Stimulated activated CD8-positive, alpha-beta memory T cell treated with anti-CD3 and anti-CD28 coated beads, Interleukin-7, amount 100 ng/mL, for 4 hours (primary cell): ENCODE data around the gene MBTD1.
"Not testable (repeated sequence)": the region's sequence is repeated elsewhere in the genome, so short reads cannot be mapped to it uniquely, and the experiment has no call there.

Experiments used
- DNase-seq, 2 donors: peaks; one replicate each; pipeline ENCODE4 v3.0.0-alpha.2; 2020; ENCODE audit warnings: low read depth in 2 of 2

Gene MBTD1

DNA sequence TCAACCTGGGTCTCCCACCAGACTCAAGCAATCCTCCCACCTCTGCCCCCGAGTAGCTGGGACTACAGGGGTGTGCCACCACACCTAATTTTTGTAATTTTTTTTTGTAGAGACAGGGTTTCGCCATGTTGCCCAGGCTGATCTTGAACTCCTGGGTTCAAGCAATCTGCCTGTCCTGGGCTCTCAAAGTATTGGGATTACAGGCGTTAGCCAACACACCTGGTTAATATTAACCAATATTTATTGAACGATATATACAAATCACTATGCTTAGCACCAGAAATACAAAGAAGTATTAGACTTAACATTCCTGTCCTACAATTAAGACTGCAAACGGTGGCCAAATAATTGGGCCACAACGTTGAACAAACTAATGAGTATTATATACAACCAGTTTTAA, 4.2 kb downstream of the MBTD1 start:
- DNase-seq, result no peak

DNA sequence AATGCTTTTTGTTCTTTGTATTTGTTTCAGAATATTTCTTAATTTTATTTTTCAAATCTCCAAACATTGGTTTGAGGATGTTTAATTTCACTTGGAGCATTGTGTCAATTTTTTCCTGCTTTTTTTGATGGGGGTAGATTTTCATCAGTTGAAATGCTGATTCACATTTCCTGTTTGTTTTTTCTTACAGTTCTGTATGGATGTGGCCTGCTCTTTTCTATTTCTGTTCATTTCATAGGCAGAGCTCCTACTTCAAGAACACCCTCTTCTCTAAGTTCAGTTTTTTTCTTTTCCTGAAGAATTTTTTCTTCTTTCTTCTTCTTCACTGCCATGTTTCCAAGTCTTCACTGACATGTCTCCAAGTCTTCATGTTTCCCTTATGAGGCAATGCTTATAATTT, 8.8 kb downstream of the MBTD1 start:
- no peak for DNase-seq

- DNase-seq, result no peak
Measured at GRCh38 chr17:51250314-51250840, 9.5 kb downstream of the MBTD1 start.

- DNase-seq, result no peak
Measured at GRCh38 chr17:51245535-51245934, 14.3 kb downstream of the MBTD1 start.

DNA sequence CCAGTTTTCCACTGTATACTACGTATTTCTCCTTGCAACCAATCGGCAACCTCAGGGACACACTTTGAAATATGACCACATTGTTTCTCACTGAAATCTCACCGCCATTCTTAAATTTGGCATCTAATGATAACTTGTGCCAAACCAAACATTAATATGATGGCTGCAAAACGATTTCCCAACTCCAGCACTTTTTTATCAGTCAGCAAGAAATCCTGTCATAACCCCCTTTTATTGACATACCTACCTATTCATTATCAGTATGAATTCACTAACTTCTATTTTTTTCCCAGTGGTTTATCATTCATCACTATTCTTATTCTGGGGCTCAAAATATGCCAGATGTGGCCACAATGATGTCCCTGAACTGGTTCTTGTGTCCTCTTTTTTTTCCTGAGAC, 15.8 kb downstream of the MBTD1 start:
- no peak for DNase-seq

GRCh38 chr17:51240275-51240674, 19.6 kb downstream of the MBTD1 start:
- no peak for DNase-seq

GRCh38 chr17:51238255-51238887, 21.5 kb downstream of the MBTD1 start:
- DNase-seq, result no peak

- DNase-seq, result no peak
Measured at GRCh38 chr17:51234162-51234561, 25.7 kb downstream of the MBTD1 start.

DNA sequence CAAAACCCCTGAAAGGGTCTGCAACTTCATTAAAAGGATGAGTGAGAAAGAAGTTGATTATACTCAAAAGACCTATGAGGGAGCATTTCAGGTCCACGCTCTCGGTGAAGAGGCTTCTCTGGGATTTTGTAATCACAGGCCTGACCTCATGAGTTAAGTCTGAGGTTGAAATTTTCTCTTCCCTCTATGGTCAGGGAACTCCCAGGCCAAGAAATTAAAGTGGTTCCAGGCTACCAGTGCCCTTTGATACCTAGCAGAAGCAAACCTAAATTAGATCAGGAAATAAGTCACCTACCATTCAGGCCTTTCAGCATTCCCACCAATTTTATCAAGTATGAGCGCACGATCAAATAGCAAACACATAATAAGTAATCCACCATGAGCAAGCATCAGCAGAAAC, 27.9 kb downstream of the MBTD1 start:
- no peak for DNase-seq

DNA sequence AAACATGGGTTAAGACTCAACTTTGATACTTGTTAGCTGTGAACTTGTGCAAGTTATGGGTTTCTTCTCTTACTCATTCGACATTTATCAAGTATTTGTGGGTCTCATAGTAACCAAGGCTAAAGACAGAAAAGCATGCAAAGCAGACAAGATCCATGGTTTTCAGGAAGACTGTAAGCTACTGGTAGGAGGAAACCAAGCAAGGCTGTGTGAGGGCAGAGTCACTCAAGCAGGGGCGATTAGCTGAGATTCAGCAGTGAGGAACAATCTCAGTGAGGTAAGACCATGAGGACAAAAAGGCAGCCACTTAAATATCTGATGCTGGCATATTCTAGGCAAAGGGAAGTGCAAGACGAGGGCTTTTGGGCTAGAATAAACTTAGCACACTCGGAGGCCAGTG, 29.5 kb downstream of the MBTD1 start:
- no peak for DNase-seq

DNA sequence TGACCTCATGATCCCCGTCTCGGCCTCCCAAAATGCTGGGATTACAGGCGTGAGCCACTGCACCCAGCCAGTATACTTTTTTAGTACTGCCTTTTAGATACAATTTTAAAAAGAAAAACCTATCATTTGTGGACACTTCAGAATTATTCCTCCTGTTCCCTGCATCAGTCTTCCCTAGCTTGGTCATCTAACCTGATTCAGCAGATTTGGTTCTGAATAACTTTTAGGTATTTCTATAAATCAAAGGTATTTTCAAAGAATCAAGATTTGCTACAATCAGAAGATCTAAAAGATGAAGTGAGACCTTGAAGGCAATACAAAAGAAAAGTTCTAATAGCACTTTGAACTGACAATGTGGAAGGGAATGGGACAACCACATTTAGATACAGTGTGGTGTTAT, 30.0 kb downstream of the MBTD1 start:
- DNase-seq, result no peak

- DNase-seq, result no peak
Measured at GRCh38 chr17:51228161-51228560, 31.7 kb downstream of the MBTD1 start.

DNA sequence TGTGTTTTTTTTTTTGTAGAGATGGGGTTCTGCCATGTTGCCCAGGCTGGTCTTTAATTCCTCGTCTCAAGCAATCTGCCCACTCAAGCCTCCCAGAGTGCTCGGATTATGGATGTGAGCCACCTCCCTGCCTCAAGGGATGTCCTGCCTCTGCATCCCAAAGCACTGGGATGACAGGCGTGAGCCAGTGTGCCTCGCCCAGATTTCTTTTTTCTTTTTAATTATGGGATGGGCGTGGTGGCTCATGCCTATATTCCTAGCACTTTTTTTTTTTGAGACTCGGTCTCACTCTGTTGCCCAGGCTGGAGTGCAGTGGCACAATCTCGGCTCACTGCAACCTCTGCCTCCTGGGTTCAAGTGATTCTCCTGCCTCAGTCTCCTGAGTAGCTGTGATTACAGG, 34.3 kb downstream of the MBTD1 start:
- DNase-seq, result not testable (repeated sequence)

- DNase-seq, result no peak
Measured at GRCh38 chr17:51224402-51225262, 35.2 kb downstream of the MBTD1 start.

- no peak for DNase-seq
Measured at GRCh38 chr17:51221322-51221721, 38.5 kb downstream of the MBTD1 start.

DNA sequence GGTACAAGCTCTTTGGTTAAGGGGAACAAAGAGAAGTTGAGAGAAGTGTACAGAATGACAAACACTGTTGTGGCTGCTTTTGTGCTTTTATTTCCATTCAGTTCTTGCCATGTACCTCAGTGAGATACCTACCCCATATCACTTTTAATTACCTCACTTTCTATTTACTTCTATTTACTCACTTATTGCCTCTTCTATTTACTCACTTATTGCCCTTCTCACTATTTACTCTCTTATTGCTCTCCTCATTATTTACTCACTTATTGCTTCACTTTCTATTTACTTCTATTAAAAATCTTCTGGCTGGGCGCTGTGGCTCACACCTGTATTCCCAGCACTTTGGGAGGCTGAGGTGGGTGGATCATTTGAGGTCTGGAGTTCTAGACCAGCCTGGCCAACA, 41.9 kb downstream of the MBTD1 start:
- DNase-seq, result no peak

DNA sequence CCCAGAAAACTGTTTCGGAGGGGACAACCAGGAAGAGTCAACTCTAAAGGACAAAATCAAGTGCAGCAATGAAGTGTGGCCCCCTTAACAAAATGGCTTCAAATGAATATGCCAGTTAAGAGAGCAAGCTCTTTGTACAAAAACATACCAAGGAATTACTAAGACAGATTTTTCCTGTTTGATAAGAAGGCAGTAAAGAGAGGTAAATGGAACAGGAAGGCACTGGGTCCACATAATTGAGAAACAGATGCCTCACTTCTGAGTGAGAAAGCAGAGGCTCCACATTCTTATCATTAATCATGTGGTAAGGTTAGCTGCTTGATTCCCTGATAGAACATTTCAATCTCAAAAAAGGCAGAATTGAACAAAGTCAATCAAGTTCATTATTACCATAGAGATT, 44.9 kb downstream of the MBTD1 start:
- no peak for DNase-seq

- DNase-seq, result no peak
Measured at GRCh38 chr17:51203838-51204237, 56.0 kb downstream of the MBTD1 start.

DNA sequence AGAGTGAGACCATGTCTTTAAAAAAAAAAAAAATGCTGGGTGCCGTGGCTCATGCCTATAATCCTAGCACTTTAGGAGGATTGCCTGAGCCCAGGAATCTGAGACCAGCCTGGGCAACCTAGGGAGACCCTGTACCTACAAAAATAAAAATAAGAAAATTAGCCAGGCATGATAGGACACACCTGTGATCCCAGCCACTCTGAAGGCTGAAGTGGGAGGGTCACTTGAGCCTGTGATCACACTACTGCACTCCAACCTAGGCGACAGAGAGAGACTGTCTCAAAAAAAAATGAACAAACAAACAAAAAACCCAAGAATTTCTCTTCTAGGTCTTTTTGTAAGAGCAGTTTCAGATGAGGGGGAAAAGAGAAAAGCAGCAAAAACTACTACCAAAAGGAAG, 59.0 kb downstream of the MBTD1 start:
- DNase-seq, result no peak

DNA sequence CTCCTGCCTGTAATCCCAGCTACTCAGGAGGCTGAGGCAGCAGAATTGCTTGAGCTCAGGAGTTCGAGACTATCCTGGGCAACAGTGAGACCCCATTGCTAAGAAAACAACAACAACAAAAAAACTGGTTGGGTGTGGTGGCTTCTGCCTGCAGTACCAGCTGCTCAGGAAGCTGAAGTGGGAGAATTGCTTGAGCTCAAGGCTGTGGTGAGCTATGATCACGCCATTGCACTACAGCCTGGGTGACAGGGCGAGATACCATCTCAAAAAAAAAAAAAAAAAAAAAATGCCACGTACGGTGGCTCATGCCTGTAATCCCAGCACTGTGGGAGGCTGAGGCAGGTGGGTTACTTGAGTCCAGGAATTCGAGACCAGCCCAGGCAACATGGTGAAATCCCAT, 59.6 kb downstream of the MBTD1 start:
- DNase-seq, result no peak

- no peak for DNase-seq
Measured at GRCh38 chr17:51197754-51198153, 62.1 kb downstream of the MBTD1 start.

GRCh38 chr17:51191895-51192294, 68.0 kb downstream of the MBTD1 start:
- DNase-seq, result no peak

DNA sequence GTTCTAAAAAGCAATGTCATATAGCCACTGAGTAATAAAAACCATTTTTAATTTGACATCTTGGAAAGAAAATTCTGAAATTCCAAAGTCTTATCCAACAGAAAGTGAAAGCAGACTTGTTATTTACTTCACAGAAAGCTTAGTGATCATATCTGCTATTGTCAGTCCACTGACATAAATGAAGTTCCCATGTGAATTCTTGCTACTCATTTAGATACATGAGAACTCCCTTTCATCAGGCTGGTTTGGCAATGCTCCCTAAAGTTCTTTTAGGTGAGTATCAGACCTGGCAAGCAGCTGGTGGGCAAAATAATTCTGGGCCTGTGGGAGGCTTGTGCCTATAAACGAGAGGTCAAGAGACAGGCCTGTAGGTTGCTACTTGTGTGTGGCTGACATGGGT, 70.2 kb downstream of the MBTD1 start:
- DNase-seq, result no peak
